Measurements from ENCODE around the gene SYNRG.

SYNRG gene

DNA sequence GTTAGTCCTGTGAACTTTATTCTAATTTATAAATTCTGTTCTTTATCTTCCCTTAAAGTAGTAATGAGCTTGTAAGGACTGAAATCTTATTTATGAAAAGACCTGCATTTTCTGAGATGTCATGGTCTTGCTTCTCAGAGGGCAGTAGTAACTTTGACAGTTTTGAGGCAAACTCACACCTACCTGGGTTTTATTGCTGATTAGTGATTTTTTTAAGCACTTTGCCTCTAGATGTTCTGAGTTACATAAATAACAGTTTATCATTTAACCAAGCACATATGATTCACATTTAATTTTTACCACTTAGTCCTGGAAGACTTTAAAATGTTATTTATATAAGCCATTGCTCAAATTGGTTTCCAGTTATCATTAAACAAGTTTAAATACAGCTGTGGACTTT is 108.8 kb downstream of the SYNRG start:
- DNase-seq = no peak

DNA sequence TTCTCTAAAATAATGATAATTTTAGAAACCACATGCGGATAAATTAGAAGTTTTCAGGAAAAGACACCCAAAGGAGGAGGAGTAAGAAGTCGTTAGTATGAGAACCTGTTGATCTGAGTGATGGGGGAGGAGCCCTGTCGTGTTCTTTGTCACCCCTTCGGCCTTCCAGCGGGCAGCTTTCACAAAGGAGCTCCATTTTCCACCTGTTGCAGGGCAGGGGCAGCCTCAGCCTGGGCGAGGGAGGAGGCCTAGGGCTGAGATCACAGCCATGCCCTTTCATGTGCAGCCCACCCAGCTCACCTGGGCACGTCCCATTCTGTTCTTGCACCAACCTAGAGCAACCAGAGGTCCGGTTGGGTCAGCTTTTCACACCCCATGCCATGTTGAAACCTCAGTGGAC is 114.2 kb downstream of the SYNRG start:
- no peak for DNase-seq

DNA sequence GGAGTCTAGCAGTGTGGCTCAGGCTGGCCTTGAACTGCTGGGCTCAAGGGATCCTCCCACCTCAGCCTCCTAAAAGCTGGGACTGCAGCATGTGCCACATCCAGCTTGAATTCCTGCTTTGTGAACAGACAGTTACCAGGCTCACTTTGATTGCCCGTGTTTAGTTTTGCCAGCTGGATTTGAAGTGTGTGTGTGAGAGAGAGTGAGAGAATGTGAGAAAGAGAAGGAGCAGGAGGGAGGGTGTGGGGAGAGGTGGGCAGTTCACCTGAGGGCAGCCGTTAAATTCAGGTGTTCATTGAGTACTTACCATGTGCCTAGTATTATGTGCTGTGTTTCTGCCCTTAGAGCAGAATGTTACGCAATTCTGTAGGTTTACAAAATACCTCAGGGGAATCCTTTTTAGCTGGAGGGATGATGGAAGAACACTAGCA is 114.8 kb downstream of the SYNRG start:
- no peak for DNase-seq

DNA sequence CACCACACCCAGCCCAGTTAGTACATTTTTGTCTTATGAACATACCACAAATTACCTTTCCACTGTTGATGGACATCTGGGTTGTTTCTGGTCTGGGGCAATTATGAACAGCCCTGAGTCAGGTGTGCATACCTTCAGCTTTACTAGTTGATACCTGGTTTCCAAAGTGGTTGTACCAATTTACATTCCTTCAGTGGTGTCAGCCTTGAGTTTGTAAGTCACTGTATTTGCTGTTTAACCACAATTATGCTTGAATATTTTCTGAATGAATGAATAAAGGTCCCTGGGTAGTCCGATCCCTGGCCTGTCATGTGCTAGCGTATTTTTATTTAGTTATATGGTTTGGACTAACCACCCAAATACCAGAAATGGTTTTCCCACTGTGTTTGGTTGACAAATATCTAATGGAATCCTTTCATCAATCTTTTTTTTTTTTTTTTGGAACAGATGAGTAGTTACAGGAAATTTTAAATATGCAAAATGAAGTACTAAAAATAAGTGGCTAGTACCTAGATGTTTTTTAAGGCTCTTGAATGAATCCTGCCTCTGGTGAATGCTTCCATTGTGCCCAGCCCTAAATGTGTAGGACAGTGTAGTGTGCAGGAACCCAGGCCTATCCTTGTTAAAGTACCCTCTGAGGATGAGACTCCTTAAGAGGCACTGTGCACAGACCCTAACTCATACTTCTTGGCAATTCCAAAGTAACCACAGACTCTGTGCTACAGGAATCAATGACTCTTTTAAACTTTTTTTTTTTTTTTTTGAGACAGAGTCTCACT is 115.8 kb downstream of the SYNRG start:
- DNase-seq = no peak

DNA sequence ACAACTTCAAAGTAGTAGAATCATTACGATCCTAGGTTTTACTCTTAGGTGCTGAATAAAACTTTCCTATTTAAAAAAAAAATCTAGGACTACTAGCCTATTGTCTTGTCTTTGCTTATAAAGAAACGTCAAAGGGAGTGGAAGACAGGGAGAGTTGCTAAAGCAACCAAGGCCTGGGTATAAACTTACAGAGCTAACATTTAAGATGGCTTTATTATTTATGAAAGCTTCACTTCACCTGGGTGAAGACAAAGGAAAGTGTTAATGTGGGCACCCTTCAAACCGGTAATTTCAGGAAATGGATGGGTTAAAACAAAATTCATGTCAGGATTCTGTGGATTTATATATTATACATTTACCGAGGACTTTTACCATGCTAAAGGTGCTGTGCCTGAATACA is 117.1 kb downstream of the SYNRG start:
- DNase-seq = no peak

- DNase-seq = no peak
These were observed 118.3 kb downstream of the SYNRG start for GRCh38 chr17:37490638-37491614.

GRCh38 chr17:37490022-37490587 is 119.1 kb downstream of the SYNRG start:
- DNase-seq = peak; percentile 76

GRCh38 chr17:37489197-37490001 is 119.8 kb downstream of the SYNRG start, which contains the start of gene DUSP14:
Gene DUSP14, plus strand, starts transcription at chr17:37489891. Its CDS starts 22,382 bp downstream, at chr17:37512273.
- peak; percentile 89 for DNase-seq

DNA sequence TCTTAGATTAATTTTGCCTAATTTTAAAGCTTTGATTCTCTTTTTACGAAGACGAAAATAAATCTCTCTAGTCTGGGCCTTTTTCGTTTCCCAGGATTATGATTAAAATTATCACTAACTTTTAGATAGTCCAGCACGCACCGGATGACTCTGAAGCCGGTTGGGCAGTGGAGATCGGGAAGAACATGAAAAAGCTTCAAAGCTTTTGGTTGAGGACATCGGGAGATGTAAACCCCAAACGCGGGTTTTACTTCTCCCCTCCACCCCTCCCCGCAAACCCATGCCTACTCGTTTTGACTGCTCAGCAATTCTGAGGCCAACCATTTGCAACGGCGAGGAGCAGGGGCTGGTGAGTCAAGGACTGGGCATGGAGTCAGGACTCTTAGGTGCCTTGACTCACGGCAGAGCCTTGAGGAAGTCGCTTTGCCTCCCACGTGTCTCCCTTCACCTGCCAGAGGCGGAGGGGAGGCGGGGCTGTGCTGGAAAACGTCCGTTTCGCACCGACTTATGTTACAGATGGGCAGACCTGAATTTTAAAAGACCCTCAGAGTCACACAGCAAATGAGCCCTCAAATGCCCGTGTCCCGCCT is 120.5 kb downstream of the SYNRG start:
- DNase-seq = peak; percentile 82

GRCh38 chr17:37488009-37488604 is 121.1 kb downstream of the SYNRG start:
- DNase-seq = no peak

DNA sequence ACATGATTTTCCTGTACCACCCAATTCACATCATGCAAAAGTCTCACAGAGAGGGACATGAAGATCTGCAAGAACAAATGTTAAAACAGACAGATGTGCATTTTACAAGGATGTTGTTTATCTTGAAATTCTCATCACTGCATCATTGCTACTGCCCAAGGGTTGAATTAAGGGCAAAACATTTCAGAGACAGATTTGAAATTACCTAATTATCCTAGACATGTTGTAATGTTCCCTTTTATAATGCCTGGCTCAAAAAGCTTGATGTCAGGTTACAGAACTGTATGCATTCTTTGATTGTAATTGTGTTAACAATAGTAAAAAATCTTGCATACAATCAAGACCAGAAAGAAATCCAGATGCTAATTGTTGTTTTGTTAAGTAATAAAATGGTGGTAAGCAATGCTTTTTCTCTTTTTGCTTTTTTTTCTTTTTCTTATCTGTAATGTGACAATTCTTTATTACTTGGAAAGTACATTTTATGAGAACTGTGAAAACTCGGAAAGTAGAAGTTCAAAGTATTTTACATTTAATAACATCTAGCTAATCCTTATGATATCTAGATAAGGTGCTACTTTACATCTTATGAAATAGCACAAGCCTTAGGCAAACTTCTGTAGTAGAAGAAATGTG is 123.2 kb downstream of the SYNRG start:
- no peak for DNase-seq

DNA sequence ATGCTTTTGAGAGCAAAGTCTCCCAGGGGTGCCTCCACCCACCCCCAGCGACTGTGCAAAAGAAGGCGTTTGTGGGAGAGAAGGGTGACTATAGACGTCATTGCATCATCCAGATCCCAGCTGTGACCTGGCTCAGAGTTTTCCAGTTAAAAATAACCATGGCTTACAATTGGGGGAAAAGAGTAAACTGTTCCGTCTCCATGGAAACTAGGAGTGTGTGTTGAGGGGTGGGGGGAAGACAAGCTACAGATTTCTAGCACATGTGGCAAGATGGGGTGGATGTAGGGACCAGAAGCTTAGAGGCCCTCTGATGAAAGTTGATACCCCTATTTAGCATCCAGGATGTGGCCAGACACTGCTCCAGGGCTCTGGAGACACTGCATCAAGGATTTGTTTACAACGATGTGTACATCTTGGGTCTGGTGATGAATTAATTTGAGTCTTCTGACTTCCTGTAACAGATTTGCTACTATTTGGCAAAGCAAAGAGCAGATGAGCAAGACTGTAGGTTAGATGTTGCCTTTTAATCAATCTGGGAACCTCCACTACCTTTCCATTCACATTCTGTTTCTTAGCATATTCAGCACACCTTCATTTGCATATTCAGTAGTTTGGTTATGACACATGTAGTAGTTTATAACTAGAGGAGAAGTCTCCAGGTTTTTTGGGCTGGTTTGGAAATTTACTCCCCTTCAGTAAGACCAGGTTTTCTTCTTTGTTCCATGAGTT is 125.7 kb downstream of the SYNRG start:
- DNase-seq = no peak

GRCh38 chr17:37481001-37481665 is 128.1 kb downstream of the SYNRG start:
- DNase-seq = no peak

DNA sequence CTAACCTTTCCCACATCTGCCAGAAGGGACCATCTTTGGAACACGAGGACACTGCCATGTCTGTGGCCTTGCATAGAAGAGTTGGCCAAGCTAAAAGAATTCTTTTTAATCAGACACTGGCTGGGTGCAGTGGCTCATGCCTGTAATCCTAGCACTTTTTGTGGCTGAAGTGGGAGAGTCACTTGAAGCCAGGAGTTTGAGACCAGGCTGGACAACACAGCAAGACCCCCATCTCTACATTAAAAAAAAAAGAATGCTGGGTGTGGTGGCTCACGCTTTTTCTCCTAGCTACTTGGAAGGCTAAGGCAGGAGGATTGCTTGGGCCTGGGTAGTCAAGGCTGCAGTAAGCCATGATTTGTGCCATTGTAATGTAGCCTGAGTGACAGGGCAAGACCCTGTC is 128.8 kb downstream of the SYNRG start:
- DNase-seq = no peak

DNA sequence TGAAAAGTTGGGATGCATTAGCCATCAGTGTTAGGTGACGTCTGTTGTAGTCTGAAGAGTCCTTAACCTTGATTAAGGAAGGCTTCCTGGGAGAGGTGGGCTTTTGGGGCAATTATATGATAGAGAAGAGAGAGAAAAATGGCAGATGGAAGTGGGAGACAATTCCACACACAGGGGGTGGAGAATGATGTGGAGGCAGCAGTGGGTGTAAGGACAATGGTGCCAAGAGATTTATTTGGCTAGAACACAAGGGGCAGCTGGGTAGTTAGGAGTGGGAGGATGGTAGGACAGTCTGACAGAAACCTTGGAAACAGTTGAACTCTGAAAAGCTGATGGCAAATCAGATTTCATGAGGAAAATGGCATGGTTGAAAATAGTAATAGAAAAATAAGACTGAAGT is 130.2 kb downstream of the SYNRG start:
- DNase-seq = no peak

DNA sequence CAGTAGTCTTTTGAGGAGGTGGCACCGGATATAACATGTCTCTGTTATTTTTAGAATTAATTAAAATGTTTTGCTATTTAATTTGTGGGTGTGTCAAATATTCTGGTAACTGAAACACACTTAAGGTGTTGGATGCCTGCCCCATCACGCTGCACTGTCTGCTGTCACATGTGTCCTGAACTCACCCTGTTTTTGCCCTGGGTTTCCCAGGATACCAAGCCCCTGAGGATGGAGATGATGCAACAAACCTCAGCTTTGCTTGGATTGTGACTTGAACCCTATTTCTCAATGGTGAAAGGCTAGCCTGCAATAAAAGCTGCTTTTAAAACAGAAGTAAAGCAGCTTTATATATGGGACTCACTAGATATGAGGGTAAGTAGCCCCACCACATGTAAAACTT is 131.0 kb downstream of the SYNRG start:
- DNase-seq = no peak

DNA sequence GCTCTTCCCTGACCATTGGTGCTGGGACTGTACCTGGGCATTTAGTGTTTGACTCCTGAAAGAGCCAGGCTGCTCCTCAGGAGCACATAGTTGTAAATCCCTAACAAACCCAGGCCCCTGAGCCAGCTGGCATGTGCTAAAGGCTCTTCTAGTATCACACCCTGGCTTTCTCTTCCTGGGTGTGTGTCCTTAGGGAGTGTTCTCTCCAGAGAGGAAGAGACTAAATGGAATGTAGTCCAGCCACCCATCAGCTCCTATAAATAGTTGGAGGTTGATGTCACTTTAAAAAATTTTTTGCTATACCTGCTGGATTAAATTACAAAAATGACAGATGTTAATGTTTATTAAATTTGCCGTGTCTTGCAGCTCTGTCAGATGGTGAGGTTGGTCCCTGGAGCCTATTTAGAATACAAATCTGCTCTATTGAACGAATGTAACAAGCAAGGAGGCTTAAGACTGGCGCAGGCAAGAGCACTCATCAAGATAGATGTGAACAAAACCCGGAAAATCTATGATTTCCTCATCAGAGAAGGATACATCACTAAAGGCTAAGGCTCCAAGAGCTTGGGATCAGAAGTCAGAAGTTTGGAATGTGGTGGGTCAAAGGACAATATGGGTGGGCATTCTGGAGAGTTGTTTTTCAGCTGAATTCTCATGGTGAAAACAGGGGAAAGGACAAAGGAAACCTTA is 132.6 kb downstream of the SYNRG start:
- DNase-seq = no peak

DNA sequence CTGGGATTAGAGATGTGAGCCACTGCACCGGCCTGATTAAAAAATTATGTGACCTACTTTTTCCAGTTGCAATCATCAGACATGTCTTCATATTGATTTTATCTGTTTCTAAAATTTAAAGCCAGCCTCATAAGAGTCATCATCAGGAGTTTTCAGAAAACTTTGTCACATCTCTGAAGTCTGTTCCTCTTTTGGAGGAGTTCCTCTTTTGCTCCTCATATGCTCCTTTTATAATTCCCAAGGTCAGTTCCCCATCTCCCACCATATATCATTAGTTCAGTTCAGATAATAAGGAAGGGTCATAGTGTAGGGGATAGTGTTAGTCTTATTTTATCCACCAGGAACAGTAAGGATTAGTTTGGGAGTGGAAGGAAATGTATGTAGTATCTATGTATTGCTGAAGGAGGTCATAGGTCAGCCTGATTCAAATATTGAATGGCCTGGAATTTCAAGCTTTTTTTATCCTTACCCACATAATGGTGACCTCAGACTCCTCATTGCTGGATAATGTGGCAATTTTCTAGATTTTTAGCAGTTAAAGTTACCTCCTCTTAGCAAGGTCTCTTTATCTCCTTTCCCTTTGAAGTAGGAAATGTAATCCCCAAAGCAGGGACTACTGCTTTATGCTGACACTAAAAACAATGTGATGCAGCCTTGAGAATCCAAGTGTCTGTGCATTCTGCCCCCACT is 133.3 kb downstream of the SYNRG start:
- no peak for DNase-seq

- no peak for DNase-seq
These were observed 139.0 kb downstream of the SYNRG start for GRCh38 chr17:37470181-37470580.

All from CD4-positive, alpha-beta T cell treated with Interleukin-6 for 4 hours (primary cell).